ENCODE measurements around the gene EVPL. TPM values are rescaled to one million over a fixed set of nuclear protein-coding genes. Genes with fewer than 3 reads are reported as not detected.

The EVPL gene
- total and polyA plus RNA-seq, 10 of the 15 experiments (the other 5 are each of a cell fraction or from before 2014, with no cell fraction given): 0.03 TPM; not detected in 9

GRCh38 chr17:75959051-75959838 is 67.9 kb downstream of the EVPL start:
- H3K4me3 ChIP-seq: no peak overlapping the region
- H3K79me2 ChIP-seq (ENCODE audit: control insufficient read depth, insufficient read depth, low read length): no peaks in the 10 kb centered on the region; the same call in 1 of the 2 replicates
- intact Hi-C loops (cut with micrococcal nuclease; ENCODE audit: unreplicated experiment): no loop called here
- in situ Hi-C loops (cut with MboI): no loop called here
- no peak overlapping the region for H3K4me2 ChIP-seq (ENCODE audit: control insufficient read depth, insufficient read depth)
- H3K36me3 ChIP-seq (ENCODE audit: control insufficient read depth in 2 of 2, insufficient read depth in 2 of 2, low read length in 1 of 2): peaks cover 0 to 12% of the 10 kb centered on the region in 2 experiments; a peak in 3 of 4 replicates
- ChIA-PET RAD21 (ENCODE audit: unreplicated experiment) (no interaction called here), SMC1A (ENCODE audit: uncharacterized antibody, unreplicated experiment) (no interaction called here), POLR2A (no interaction called here), CTCF (interaction anchor here (0.7 to 1.0 kb wide), 2 partner anchors 12 to 193 kb away, joined by 3 to 4 read pairs; no protein-coding TSS in a partner anchor)
- H3K4me1 ChIP-seq (ENCODE audit: control insufficient read depth, insufficient read depth, low read length): no peaks in the 10 kb centered on the region
- no peak overlapping the region for H3K27ac ChIP-seq (ENCODE audit: control insufficient read depth, insufficient read depth)
- H3K27me3 ChIP-seq (replicated peaks in 1 of 2; ENCODE audit: control insufficient read depth in 2 of 2, insufficient read depth in 2 of 2, low read length in 1 of 2): no peaks in the 10 kb centered on the region
- no peak for TF ChIP-seq TBL1XR1 (IDR thresholded peaks at IDR 0.05; ENCODE audit: low read depth, low read length)
- TF ChIP-seq HDAC2 (IDR thresholded peaks at IDR 0.05): no peak
- TF ChIP-seq IRF4 (IDR thresholded peaks at IDR 0.05; ENCODE audit: low read depth, low read length): no peak
- no peak for TF ChIP-seq EGR1 (IDR thresholded peaks at IDR 0.05; ENCODE audit: borderline replicate concordance in 1 of 2, low read depth in 2 of 2, low read length in 2 of 2)
- TF ChIP-seq SMARCA5 (IDR thresholded peaks at IDR 0.05): no peak
- TF ChIP-seq ASH2L (IDR thresholded peaks at IDR 0.05; ENCODE audit: borderline replicate concordance, low read depth): no peak
- TF ChIP-seq, protein P1, sequence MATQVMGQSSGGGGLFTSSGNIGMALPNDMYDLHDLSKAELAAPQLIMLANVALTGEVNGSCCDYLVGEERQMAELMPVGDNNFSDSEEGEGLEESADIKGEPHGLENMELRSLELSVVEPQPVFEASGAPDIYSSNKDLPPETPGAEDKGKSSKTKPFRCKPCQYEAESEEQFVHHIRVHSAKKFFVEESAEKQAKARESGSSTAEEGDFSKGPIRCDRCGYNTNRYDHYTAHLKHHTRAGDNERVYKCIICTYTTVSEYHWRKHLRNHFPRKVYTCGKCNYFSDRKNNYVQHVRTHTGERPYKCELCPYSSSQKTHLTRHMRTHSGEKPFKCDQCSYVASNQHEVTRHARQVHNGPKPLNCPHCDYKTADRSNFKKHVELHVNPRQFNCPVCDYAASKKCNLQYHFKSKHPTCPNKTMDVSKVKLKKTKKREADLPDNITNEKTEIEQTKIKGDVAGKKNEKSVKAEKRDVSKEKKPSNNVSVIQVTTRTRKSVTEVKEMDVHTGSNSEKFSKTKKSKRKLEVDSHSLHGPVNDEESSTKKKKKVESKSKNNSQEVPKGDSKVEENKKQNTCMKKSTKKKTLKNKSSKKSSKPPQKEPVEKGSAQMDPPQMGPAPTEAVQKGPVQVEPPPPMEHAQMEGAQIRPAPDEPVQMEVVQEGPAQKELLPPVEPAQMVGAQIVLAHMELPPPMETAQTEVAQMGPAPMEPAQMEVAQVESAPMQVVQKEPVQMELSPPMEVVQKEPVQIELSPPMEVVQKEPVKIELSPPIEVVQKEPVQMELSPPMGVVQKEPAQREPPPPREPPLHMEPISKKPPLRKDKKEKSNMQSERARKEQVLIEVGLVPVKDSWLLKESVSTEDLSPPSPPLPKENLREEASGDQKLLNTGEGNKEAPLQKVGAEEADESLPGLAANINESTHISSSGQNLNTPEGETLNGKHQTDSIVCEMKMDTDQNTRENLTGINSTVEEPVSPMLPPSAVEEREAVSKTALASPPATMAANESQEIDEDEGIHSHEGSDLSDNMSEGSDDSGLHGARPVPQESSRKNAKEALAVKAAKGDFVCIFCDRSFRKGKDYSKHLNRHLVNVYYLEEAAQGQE (IDR thresholded peaks at IDR 0.05; ENCODE audit: low read depth, low read length): no peak
- TF ChIP-seq NBN (IDR thresholded peaks at IDR 0.05): no peak
- TF ChIP-seq CHD1 (IDR thresholded peaks at IDR 0.05; ENCODE audit: low read depth, low read length): no peak
- TF ChIP-seq CEBPB (IDR thresholded peaks at IDR 0.05; ENCODE audit: borderline replicate concordance in 1 of 2, low read depth in 2 of 2, low read length in 2 of 2): no peak
- no peak for TF ChIP-seq KAT2A (conservative IDR thresholded peaks at IDR 0.05; ENCODE audit: control insufficient read depth, low read depth, low read length)
- no peak overlapping the region for H2AFZ ChIP-seq (ENCODE audit: control insufficient read depth, low read depth, low read length)
- FAIRE-seq (no peak), DNase-seq (ENCODE audit: low read depth, low spot score) (no peak), ATAC-seq (no peak)
- no TSS peak for BruUV-seq (replicated peaks)
- no peaks in the 10 kb centered on the region for H3K9me3 ChIP-seq (replicated peaks; ENCODE audit: control insufficient read depth, insufficient read depth, low read length)
- H4K20me1 ChIP-seq (ENCODE audit: control insufficient read depth, insufficient read depth): no peaks in the 10 kb centered on the region
- WGBS (ENCODE audit: insufficient coverage, insufficient replicate concordance, low lambda C conversion rate, missing lambda C conversion rate): 88% methylated on average over 8 of the region's 8 CpGs
- no peak overlapping the region for H3K9ac ChIP-seq (ENCODE audit: control insufficient read depth, insufficient read depth, low read length)

Other genes with a start within 250 kb of the EVPL start
Only the 7 nearest of the 17 such genes appear.
- gene ACOX1, start 48.1 kb downstream of the EVPL start, total RNA-seq (2014; rRNA removed): 20.8 and 25.1 TPM in 2 replicates
- gene ACOX1, start 48.1 kb downstream of the EVPL start, total RNA-seq (2014; rRNA removed; fragmentation: Illumina TruSeq; extraction: Trizol): 19.9 and 21.0 TPM in 2 replicates
- 26.2 and 26.7 TPM in 2 replicates for gene ACOX1, start 48.1 kb downstream of the EVPL start, total RNA-seq (2021)
- gene ACOX1, start 48.1 kb downstream of the EVPL start, polyA plus RNA-seq (2011; rRNA removed): 20.9 and 24.8 TPM in 2 replicates
- 13.3 and 16.4 TPM in 2 replicates for gene ACOX1, start 48.1 kb downstream of the EVPL start, polyA plus RNA-seq (2014; fragmentation: Illumina TruSeq; extraction: Trizol)
- 10 to 100 TPM in 1 of 2 experiments, 1 to 10 TPM in 1; 6.5 to 12.3 TPM for gene ACOX1, start 48.1 kb downstream of the EVPL start, polyA plus RNA-seq (2014; fragmentation: Nextera tagmentation; extraction: Ambion mirVana)
- gene ACOX1, start 48.1 kb downstream of the EVPL start, polyA plus RNA-seq (2014; rRNA removed): 12.1 and 14.2 TPM in 2 replicates
- gene ACOX1, start 48.1 kb downstream of the EVPL start, polyA plus RNA-seq (2016; fragmentation: Nextera tagmentation; extraction: Ambion mirVana): 10 to 100 TPM; 22.2 to 22.7 TPM
- gene TEN1, start 48.1 kb downstream of the EVPL start, total RNA-seq (2014; rRNA removed): 18.2 and 20.2 TPM in 2 replicates
- gene TEN1, start 48.1 kb downstream of the EVPL start, total RNA-seq (2014; rRNA removed; fragmentation: Illumina TruSeq; extraction: Trizol): 15.1 and 15.6 TPM in 2 replicates
- gene TEN1, start 48.1 kb downstream of the EVPL start, total RNA-seq (2021): 19.1 and 20.8 TPM in 2 replicates
- 11.2 and 18.9 TPM in 2 replicates for gene TEN1, start 48.1 kb downstream of the EVPL start, polyA plus RNA-seq (2011; rRNA removed)
- gene TEN1, start 48.1 kb downstream of the EVPL start, polyA plus RNA-seq (2014; fragmentation: Illumina TruSeq; extraction: Trizol): 1.3 and 9.8 TPM in 2 replicates
- gene TEN1, start 48.1 kb downstream of the EVPL start, polyA plus RNA-seq (2014; fragmentation: Nextera tagmentation; extraction: Ambion mirVana): 1 to 10 TPM; 1.1 to 5.4 TPM
- gene TEN1, start 48.1 kb downstream of the EVPL start, polyA plus RNA-seq (2014; rRNA removed): 33.1 and 35.9 TPM in 2 replicates
- 10 to 100 TPM; 16.6 to 23.0 TPM for gene TEN1, start 48.1 kb downstream of the EVPL start, polyA plus RNA-seq (2016; fragmentation: Nextera tagmentation; extraction: Ambion mirVana)
- 1.1 and 1.6 TPM in 2 replicates for gene CDK3, start 26.5 kb downstream of the EVPL start, total RNA-seq (2014; rRNA removed)
- gene CDK3, start 26.5 kb downstream of the EVPL start, total RNA-seq (2014; rRNA removed; fragmentation: Illumina TruSeq; extraction: Trizol): 3.5 and 4.0 TPM in 2 replicates
- 5.3 and 6.9 TPM in 2 replicates for gene CDK3, start 26.5 kb downstream of the EVPL start, total RNA-seq (2021)
- gene CDK3, start 26.5 kb downstream of the EVPL start, polyA plus RNA-seq (2011; rRNA removed): 4.1 and 7.0 TPM in 2 replicates
- 3.4 and 5.2 TPM in 2 replicates for gene CDK3, start 26.5 kb downstream of the EVPL start, polyA plus RNA-seq (2014; fragmentation: Illumina TruSeq; extraction: Trizol)
- 1 to 10 TPM; 1.3 to 1.6 TPM for gene CDK3, start 26.5 kb downstream of the EVPL start, polyA plus RNA-seq (2014; fragmentation: Nextera tagmentation; extraction: Ambion mirVana)
- 7.1 and 7.9 TPM in 2 replicates for gene CDK3, start 26.5 kb downstream of the EVPL start, polyA plus RNA-seq (2014; rRNA removed)
- 1 to 10 TPM; 3.5 to 4.5 TPM for gene CDK3, start 26.5 kb downstream of the EVPL start, polyA plus RNA-seq (2016; fragmentation: Nextera tagmentation; extraction: Ambion mirVana)
- 27.5 and 30.2 TPM in 2 replicates for gene SRP68, start 45.2 kb upstream of the EVPL start, total RNA-seq (2014; rRNA removed)
- 24.7 and 26.6 TPM in 2 replicates for gene SRP68, start 45.2 kb upstream of the EVPL start, total RNA-seq (2014; rRNA removed; fragmentation: Illumina TruSeq; extraction: Trizol)
- 66.7 and 68.5 TPM in 2 replicates for gene SRP68, start 45.2 kb upstream of the EVPL start, total RNA-seq (2021)
- 68.5 and 84.8 TPM in 2 replicates for gene SRP68, start 45.2 kb upstream of the EVPL start, polyA plus RNA-seq (2011; rRNA removed)
- 73.5 and 74.9 TPM in 2 replicates for gene SRP68, start 45.2 kb upstream of the EVPL start, polyA plus RNA-seq (2014; fragmentation: Illumina TruSeq; extraction: Trizol)
- gene SRP68, start 45.2 kb upstream of the EVPL start, polyA plus RNA-seq (2014; fragmentation: Nextera tagmentation; extraction: Ambion mirVana): 10 to 100 TPM; 29.5 to 41.9 TPM
- gene SRP68, start 45.2 kb upstream of the EVPL start, polyA plus RNA-seq (2014; rRNA removed): 56.9 and 58.6 TPM in 2 replicates
- gene SRP68, start 45.2 kb upstream of the EVPL start, polyA plus RNA-seq (2016; fragmentation: Nextera tagmentation; extraction: Ambion mirVana): 10 to 100 TPM; 87.0 to 89.7 TPM
- gene GALR2, start 47.5 kb upstream of the EVPL start, total RNA-seq (2014; rRNA removed): 0.06 and 0.16 TPM in 2 replicates
- gene GALR2, start 47.5 kb upstream of the EVPL start, total RNA-seq (2014; rRNA removed; fragmentation: Illumina TruSeq; extraction: Trizol): not detected in 2 replicates
- 0.24 TPM in 1 of 2 replicates, not detected in the other for gene GALR2, start 47.5 kb upstream of the EVPL start, total RNA-seq (2021)
- gene GALR2, start 47.5 kb upstream of the EVPL start, polyA plus RNA-seq (2011; rRNA removed): 0.22 TPM in 1 of 2 replicates, not detected in the other
- gene GALR2, start 47.5 kb upstream of the EVPL start, polyA plus RNA-seq (2014; fragmentation: Illumina TruSeq; extraction: Trizol): not detected in 2 replicates
- not detected for gene GALR2, start 47.5 kb upstream of the EVPL start, polyA plus RNA-seq (2014; fragmentation: Nextera tagmentation; extraction: Ambion mirVana)
- 0.20 and 0.42 TPM in 2 replicates for gene GALR2, start 47.5 kb upstream of the EVPL start, polyA plus RNA-seq (2014; rRNA removed)
- gene GALR2, start 47.5 kb upstream of the EVPL start, polyA plus RNA-seq (2016; fragmentation: Nextera tagmentation; extraction: Ambion mirVana): 1 to 10 TPM in 1 of 2 experiments, under 1 TPM in 1; 0.63 to 1.2 TPM
- 0.06 and 0.11 TPM in 2 replicates for gene ZACN, start 51.9 kb upstream of the EVPL start, total RNA-seq (2014; rRNA removed)
- gene ZACN, start 51.9 kb upstream of the EVPL start, total RNA-seq (2014; rRNA removed; fragmentation: Illumina TruSeq; extraction: Trizol): 0.22 TPM in 1 of 2 replicates, not detected in the other
- 0.49 and 0.53 TPM in 2 replicates for gene ZACN, start 51.9 kb upstream of the EVPL start, total RNA-seq (2021)
- gene ZACN, start 51.9 kb upstream of the EVPL start, polyA plus RNA-seq (2011; rRNA removed): 0.14 and 0.23 TPM in 2 replicates
- gene ZACN, start 51.9 kb upstream of the EVPL start, polyA plus RNA-seq (2014; fragmentation: Illumina TruSeq; extraction: Trizol): not detected in 2 replicates
- under 1 TPM in 1 of 2 experiments, not detected in 1; 0.99 TPM for gene ZACN, start 51.9 kb upstream of the EVPL start, polyA plus RNA-seq (2014; fragmentation: Nextera tagmentation; extraction: Ambion mirVana)
- 0.25 and 0.46 TPM in 2 replicates for gene ZACN, start 51.9 kb upstream of the EVPL start, polyA plus RNA-seq (2014; rRNA removed)
- gene ZACN, start 51.9 kb upstream of the EVPL start, polyA plus RNA-seq (2016; fragmentation: Nextera tagmentation; extraction: Ambion mirVana): 10 to 100 TPM in 1 of 2 experiments, 1 to 10 TPM in 1; 8.7 to 11.3 TPM
- gene EXOC7, start 76.5 kb upstream of the EVPL start, total RNA-seq (2014; rRNA removed): 45.0 and 47.8 TPM in 2 replicates
- gene EXOC7, start 76.5 kb upstream of the EVPL start, total RNA-seq (2014; rRNA removed; fragmentation: Illumina TruSeq; extraction: Trizol): 32.3 and 36.3 TPM in 2 replicates
- 64.9 and 71.3 TPM in 2 replicates for gene EXOC7, start 76.5 kb upstream of the EVPL start, total RNA-seq (2021)
- 46.4 and 59.8 TPM in 2 replicates for gene EXOC7, start 76.5 kb upstream of the EVPL start, polyA plus RNA-seq (2011; rRNA removed)
- 17.2 and 35.5 TPM in 2 replicates for gene EXOC7, start 76.5 kb upstream of the EVPL start, polyA plus RNA-seq (2014; fragmentation: Illumina TruSeq; extraction: Trizol)
- 10 to 100 TPM; 18.8 to 25.5 TPM for gene EXOC7, start 76.5 kb upstream of the EVPL start, polyA plus RNA-seq (2014; fragmentation: Nextera tagmentation; extraction: Ambion mirVana)
- 51.0 and 52.7 TPM in 2 replicates for gene EXOC7, start 76.5 kb upstream of the EVPL start, polyA plus RNA-seq (2014; rRNA removed)
- 10 to 100 TPM; 48.6 to 59.0 TPM for gene EXOC7, start 76.5 kb upstream of the EVPL start, polyA plus RNA-seq (2016; fragmentation: Nextera tagmentation; extraction: Ambion mirVana)

Data from GM12878 (cell line).